Activated naive CD8-positive, alpha-beta T cell treated with anti-CD3 and anti-CD28 coated beads, Interleukin-2, amount 50 U/mL, for 24 hours (primary cell): Measurements from ENCODE around the gene SENP2.
A peak's percentile ranks its signal among the peaks of the same experiment; 100 is the strongest.
"Not testable (repeated sequence)": the region's sequence is repeated elsewhere in the genome, so short reads cannot be mapped to it uniquely, and the experiment has no call there.

Experiments
- ATAC-seq: fragments of 150-1000 bp; cut with Tn5 transposase; one replicate; pipeline ENCODE4 v1.10.0; 2021
- DNase-seq: peaks from one replicate; pipeline ENCODE4 v3.0.0; 2021
- H3K27ac Mint-ChIP-seq: one replicate; pipeline ENCODE4 v1.8.0; 2021; ENCODE audit warnings: mild to moderate bottlenecking, mixed read lengths
- H3K27me3 Mint-ChIP-seq: one replicate; pipeline ENCODE4 v1.8.0; 2021; ENCODE audit warnings: mixed read lengths
- H3K36me3 Mint-ChIP-seq: one replicate; pipeline ENCODE4 v1.8.0; 2021; ENCODE audit warnings: low read depth, mixed read lengths
- H3K4me1 Mint-ChIP-seq: one replicate; pipeline ENCODE4 v1.8.0; 2021; ENCODE audit warnings: mixed read lengths
- H3K4me3 Mint-ChIP-seq: one replicate; pipeline ENCODE4 v1.8.0; 2021; ENCODE audit warnings: mild to moderate bottlenecking, moderate library complexity, mixed read lengths
- H3K9me3 Mint-ChIP-seq: one replicate; pipeline ENCODE4 v1.8.0; 2021; ENCODE audit warnings: mixed read lengths

SENP2 gene

GRCh38 chr3:185561958-185562357 is 24.1 kb upstream of the SENP2 start:
- peaks cover 20% of the 10 kb centered on the region for H3K4me1 Mint-ChIP-seq
- H3K4me3 Mint-ChIP-seq = no peak overlapping the region
- DNase-seq (no peak), ATAC-seq (peak; percentile 40)
- no peaks in the 10 kb centered on the region for H3K9me3 Mint-ChIP-seq
- H3K27me3 Mint-ChIP-seq = peaks cover 2% of the 10 kb centered on the region
- H3K27ac Mint-ChIP-seq = no peak overlapping the region
- no peaks in the 10 kb centered on the region for H3K36me3 Mint-ChIP-seq

GRCh38 chr3:185572183-185572582 is 13.9 kb upstream of the SENP2 start:
- H3K4me3 Mint-ChIP-seq = no peak overlapping the region
- no peaks in the 10 kb centered on the region for H3K9me3 Mint-ChIP-seq
- ATAC-seq (no peak), DNase-seq (no peak)
- H3K4me1 Mint-ChIP-seq = peaks cover 5% of the 10 kb centered on the region
- H3K36me3 Mint-ChIP-seq = no peaks in the 10 kb centered on the region
- no peak overlapping the region for H3K27ac Mint-ChIP-seq
- H3K27me3 Mint-ChIP-seq = no peaks in the 10 kb centered on the region

- H3K4me3 Mint-ChIP-seq, DNase-seq, H3K9me3 Mint-ChIP-seq, H3K4me1 Mint-ChIP-seq, H3K27me3 Mint-ChIP-seq, H3K27ac Mint-ChIP-seq, H3K36me3 Mint-ChIP-seq: not testable (repeated sequence)
- ATAC-seq = peak; percentile 63
These were observed 10.8 kb upstream of the SENP2 start for GRCh38 chr3:185575108-185575869.

GRCh38 chr3:185582236-185582635 is 3.9 kb upstream of the SENP2 start:
- Mint-ChIP-seq H3K4me1 (peaks cover 24% of the 10 kb centered on the region), H3K27ac (no peak overlapping the region), H3K36me3 (peaks cover 4% of the 10 kb centered on the region), H3K9me3 (no peaks in the 10 kb centered on the region), H3K27me3 (peaks cover 3% of the 10 kb centered on the region), H3K4me3 (no peak overlapping the region)
- DNase-seq (no peak), ATAC-seq (no peak)

- Mint-ChIP-seq H3K4me3 (no peak overlapping the region), H3K27ac (no peak overlapping the region), H3K9me3 (no peaks in the 10 kb centered on the region), H3K36me3 (peaks cover 4% of the 10 kb centered on the region), H3K4me1 (peaks cover 27% of the 10 kb centered on the region), H3K27me3 (peaks cover 3% of the 10 kb centered on the region)
- no peak for DNase-seq
- no peak for ATAC-seq
These were observed 3.2 kb upstream of the SENP2 start for GRCh38 chr3:185582871-185583270.

GRCh38 chr3:185583925-185584324 is 2.2 kb upstream of the SENP2 start:
- DNase-seq (no peak), ATAC-seq (no peak)
- no peak overlapping the region for H3K4me3 Mint-ChIP-seq
- peaks cover 34% of the 10 kb centered on the region for H3K4me1 Mint-ChIP-seq
- H3K36me3 Mint-ChIP-seq = peaks cover 4% of the 10 kb centered on the region
- H3K27ac Mint-ChIP-seq = no peak overlapping the region
- H3K27me3 Mint-ChIP-seq = peaks cover 3% of the 10 kb centered on the region
- no peaks in the 10 kb centered on the region for H3K9me3 Mint-ChIP-seq

- no peaks in the 10 kb centered on the region for H3K9me3 Mint-ChIP-seq
- peak overlapping the region; percentile 59 for H3K27ac Mint-ChIP-seq
- no peak for DNase-seq
- H3K4me3 Mint-ChIP-seq = peak overlapping the region; percentile 89
- peaks cover 38% of the 10 kb centered on the region for H3K4me1 Mint-ChIP-seq
- no peak for ATAC-seq
- H3K27me3 Mint-ChIP-seq = peaks cover 3% of the 10 kb centered on the region
- peaks cover 4% of the 10 kb centered on the region for H3K36me3 Mint-ChIP-seq
These were observed 1.4 kb upstream of the SENP2 start for GRCh38 chr3:185584686-185585085.

- DNase-seq = no peak
- no peak for ATAC-seq
- Mint-ChIP-seq H3K27me3 (peaks cover 3% of the 10 kb centered on the region), H3K27ac (peak overlapping the region; percentile 98), H3K36me3 (peaks cover 4% of the 10 kb centered on the region), H3K9me3 (no peaks in the 10 kb centered on the region), H3K4me1 (peaks cover 38% of the 10 kb centered on the region), H3K4me3 (peak overlapping the region; percentile 89)
These were observed 607 bp upstream of the SENP2 start for GRCh38 chr3:185585518-185585858.

- no peak for DNase-seq
- H3K4me3 Mint-ChIP-seq = peak overlapping the region; percentile 89
- peaks cover 3% of the 10 kb centered on the region for H3K27me3 Mint-ChIP-seq
- H3K27ac Mint-ChIP-seq = peak overlapping the region; percentile 98
- H3K36me3 Mint-ChIP-seq = peaks cover 4% of the 10 kb centered on the region
- ATAC-seq = no peak
- H3K9me3 Mint-ChIP-seq = no peaks in the 10 kb centered on the region
- peaks cover 38% of the 10 kb centered on the region for H3K4me1 Mint-ChIP-seq
These were observed 568 bp downstream of the SENP2 start for GRCh38 chr3:185586686-185587039.

GRCh38 chr3:185594073-185594472 is 8.0 kb downstream of the SENP2 start:
- DNase-seq = no peak
- Mint-ChIP-seq H3K4me1 (peaks cover 14% of the 10 kb centered on the region), H3K9me3 (no peaks in the 10 kb centered on the region), H3K36me3 (peaks cover 6% of the 10 kb centered on the region), H3K27me3 (no peaks in the 10 kb centered on the region), H3K27ac (peak overlapping the region; percentile 35), H3K4me3 (no peak overlapping the region)
- no peak for ATAC-seq

- Mint-ChIP-seq H3K27me3 (no peaks in the 10 kb centered on the region), H3K36me3 (peaks cover 13% of the 10 kb centered on the region), H3K4me3 (no peak overlapping the region), H3K4me1 (peaks cover 12% of the 10 kb centered on the region), H3K9me3 (no peaks in the 10 kb centered on the region), H3K27ac (peak overlapping the region; percentile 51)
- DNase-seq (no peak), ATAC-seq (no peak)
These were observed 9.4 kb downstream of the SENP2 start for GRCh38 chr3:185595526-185595925.

GRCh38 chr3:185605566-185605965 is 19.5 kb downstream of the SENP2 start:
- H3K9me3 Mint-ChIP-seq = no peaks in the 10 kb centered on the region
- H3K4me3 Mint-ChIP-seq = no peak overlapping the region
- no peaks in the 10 kb centered on the region for H3K27me3 Mint-ChIP-seq
- no peak for ATAC-seq
- no peak overlapping the region for H3K27ac Mint-ChIP-seq
- no peaks in the 10 kb centered on the region for H3K4me1 Mint-ChIP-seq
- H3K36me3 Mint-ChIP-seq = peaks cover 51% of the 10 kb centered on the region
- DNase-seq = no peak

GRCh38 chr3:185606196-185606595 is 20.1 kb downstream of the SENP2 start:
- Mint-ChIP-seq H3K9me3 (no peaks in the 10 kb centered on the region), H3K36me3 (peaks cover 47% of the 10 kb centered on the region), H3K27ac (no peak overlapping the region), H3K4me1 (no peaks in the 10 kb centered on the region), H3K27me3 (no peaks in the 10 kb centered on the region), H3K4me3 (no peak overlapping the region)
- DNase-seq (no peak), ATAC-seq (no peak)

GRCh38 chr3:185613016-185613415 is 26.9 kb downstream of the SENP2 start:
- no peak overlapping the region for H3K4me3 Mint-ChIP-seq
- peaks cover 39% of the 10 kb centered on the region for H3K36me3 Mint-ChIP-seq
- H3K9me3 Mint-ChIP-seq = no peaks in the 10 kb centered on the region
- DNase-seq (no peak), ATAC-seq (no peak)
- no peaks in the 10 kb centered on the region for H3K4me1 Mint-ChIP-seq
- H3K27me3 Mint-ChIP-seq = no peaks in the 10 kb centered on the region
- H3K27ac Mint-ChIP-seq = no peak overlapping the region

GRCh38 chr3:185623939-185624665 is 38.0 kb downstream of the SENP2 start:
- Mint-ChIP-seq H3K27me3 (no peaks in the 10 kb centered on the region), H3K4me1 (no peaks in the 10 kb centered on the region), H3K27ac (no peak overlapping the region), H3K4me3 (no peak overlapping the region), H3K9me3 (no peaks in the 10 kb centered on the region), H3K36me3 (peaks cover 31% of the 10 kb centered on the region)
- DNase-seq (no peak), ATAC-seq (no peak)
